Astrocyte (in vitro differentiated cells and primary cell): ENCODE measurements around the gene RIPOR2. TPM values are rescaled to one million over a fixed set of nuclear protein-coding genes. Genes with fewer than 3 reads are reported as not detected.

ENCODE experiments used
- DNase-seq: peaks from one replicate; pipeline ENCODE4 v3.0.0-alpha.2; 2010; ENCODE audit warnings: low read depth
- FAIRE-seq: peaks from 2 replicates; lab custom pipeline; 2011; peaks lifted over from hg19 to GRCh38; lab: Jason Lieb, UNC
- H2AFZ ChIP-seq: 2 replicates; pipeline ENCODE4 v1.6.0; 2012; ENCODE audit warnings: low read depth, low read length, inconsistent platforms
- H3K27ac ChIP-seq: 2 replicates; pipeline ENCODE4 v1.5.1; 2011; ENCODE audit warnings: low read depth, low read length, inconsistent platforms
- H3K27me3 ChIP-seq: 2 replicates; pipeline ENCODE4 v1.6.0; 2011; ENCODE audit warnings: low read length, inconsistent platforms; ENCODE audit not compliant: insufficient read depth
- H3K36me3 ChIP-seq: 2 replicates; pipeline ENCODE4 v1.5.1; 2011; ENCODE audit warnings: low read length, inconsistent platforms; ENCODE audit not compliant: insufficient read depth
- H3K4me1 ChIP-seq: 2 replicates; pipeline ENCODE4 v1.5.1; 2011; ENCODE audit warnings: low read length, inconsistent platforms; ENCODE audit not compliant: insufficient read depth
- H3K4me2 ChIP-seq: 2 replicates; pipeline ENCODE4 v1.6.0; 2012; ENCODE audit warnings: low read length, inconsistent platforms
- H3K4me3 ChIP-seq: 2 replicates; pipeline ENCODE4 v1.5.1; 2011; ENCODE audit warnings: low read depth, mild to moderate bottlenecking, low read length, inconsistent platforms; ENCODE audit not compliant: insufficient read depth
- H3K79me2 ChIP-seq: 2 replicates; pipeline ENCODE4 v1.6.0; 2012; ENCODE audit warnings: mild to moderate bottlenecking, low read length, inconsistent platforms; ENCODE audit not compliant: insufficient read depth
- H3K9ac ChIP-seq: 2 replicates; pipeline ENCODE4 v1.6.0; 2012; ENCODE audit warnings: mild to moderate bottlenecking, low read length, inconsistent platforms
- H3K9me3 ChIP-seq: 2 replicates; pipeline ENCODE4 v1.5.1; 2012; ENCODE audit warnings: low read depth, mild to moderate bottlenecking, low read length, inconsistent platforms; ENCODE audit not compliant: insufficient read depth
- H4K20me1 ChIP-seq: 2 replicates; pipeline ENCODE4 v1.6.0; 2012; ENCODE audit warnings: low read length, inconsistent platforms; ENCODE audit not compliant: insufficient read depth
- H3K27ac Mint-ChIP-seq: one replicate; pipeline ENCODE4 v1.8.0; 2021; ENCODE audit warnings: mild to moderate bottlenecking, mixed read lengths; ENCODE audit not compliant: unreplicated experiment
- H3K27me3 Mint-ChIP-seq: one replicate; pipeline ENCODE4 v1.8.0; 2021; ENCODE audit warnings: low read depth, mixed read lengths; ENCODE audit not compliant: unreplicated experiment
- H3K36me3 Mint-ChIP-seq: one replicate; pipeline ENCODE4 v1.8.0; 2021; ENCODE audit warnings: low read depth, mixed read lengths; ENCODE audit not compliant: unreplicated experiment
- H3K4me1 Mint-ChIP-seq: one replicate; pipeline ENCODE4 v1.8.0; 2021; ENCODE audit warnings: low read depth, mixed read lengths; ENCODE audit not compliant: unreplicated experiment
- H3K4me3 Mint-ChIP-seq: one replicate; pipeline ENCODE4 v1.8.0; 2021; ENCODE audit warnings: mild to moderate bottlenecking, moderate library complexity, mixed read lengths; ENCODE audit not compliant: unreplicated experiment
- H3K9me3 Mint-ChIP-seq: one replicate; pipeline ENCODE4 v1.8.0; 2021; ENCODE audit warnings: mild to moderate bottlenecking, mixed read lengths; ENCODE audit not compliant: unreplicated experiment
- CTCF ChIP-seq: IDR thresholded peaks from 2 replicates; pipeline ENCODE4 v1.5.1; 2011; ENCODE audit warnings: low read depth, mild to moderate bottlenecking, inconsistent platforms, low read length, moderate library complexity; ENCODE audit not compliant: insufficient read depth
- EZH2 ChIP-seq: IDR thresholded peaks from 2 replicates; pipeline ENCODE4 v1.6.1; 2012; ENCODE audit warnings: mild to moderate bottlenecking, low read length, inconsistent platforms; ENCODE audit not compliant: insufficient read depth
- total RNA-seq: library from RNA; stranded (reverse); gene quantifications from 2 replicates; pipeline ENCODE4 v1.2.1, GENCODE V29; 2021

The RIPOR2 gene
- total RNA-seq, 1 donor from 2014 or later: 0.95 TPM

- Mint-ChIP-seq H3K36me3 (no peaks in the 10 kb centered on the region), H3K27ac (no peak overlapping the region), H3K4me1 (peaks cover 3% of the 10 kb centered on the region), H3K27me3 (no peaks in the 10 kb centered on the region), H3K4me3 (no peak overlapping the region), H3K9me3 (peaks cover 9% of the 10 kb centered on the region)
- Histone ChIP-seq H3K4me2 (no peak overlapping the region), H3K4me1 (no peaks in the 10 kb centered on the region), H3K27ac (no peak overlapping the region), H2AFZ (no peak overlapping the region), H3K27me3 (no peaks in the 10 kb centered on the region), H3K36me3 (no peaks in the 10 kb centered on the region), H3K4me3 (no peak overlapping the region), H3K9ac (no peak overlapping the region), H3K79me2 (no peaks in the 10 kb centered on the region), H3K9me3 (no peaks in the 10 kb centered on the region), H4K20me1 (no peaks in the 10 kb centered on the region)
- no peak for DNase-seq
- TF ChIP-seq EZH2 (no peak), CTCF (no peak)
- FAIRE-seq: no peak
Measured at GRCh38 chr6:24940311-24940917, 4.7 kb upstream of the RIPOR2 start.

- Histone ChIP-seq H4K20me1 (no peaks in the 10 kb centered on the region), H3K4me3 (no peak overlapping the region), H3K36me3 (no peaks in the 10 kb centered on the region), H2AFZ (no peak overlapping the region), H3K27ac (no peak overlapping the region), H3K4me1 (peaks cover under 1% of the 10 kb centered on the region), H3K27me3 (no peaks in the 10 kb centered on the region), H3K79me2 (no peaks in the 10 kb centered on the region), H3K9me3 (no peaks in the 10 kb centered on the region), H3K9ac (no peak overlapping the region), H3K4me2 (no peak overlapping the region)
- H3K4me3 Mint-ChIP-seq: no peak overlapping the region
- H3K36me3 Mint-ChIP-seq: no peaks in the 10 kb centered on the region
- H3K27ac Mint-ChIP-seq: no peak overlapping the region
- no peak for DNase-seq
- no peak for FAIRE-seq
- H3K4me1 Mint-ChIP-seq: peaks cover 11% of the 10 kb centered on the region
- no peaks in the 10 kb centered on the region for H3K9me3 Mint-ChIP-seq
- TF ChIP-seq EZH2 (no peak), CTCF (no peak)
- no peaks in the 10 kb centered on the region for H3K27me3 Mint-ChIP-seq
Measured at GRCh38 chr6:24936641-24937317, 1.0 kb upstream of the RIPOR2 start.

GRCh38 chr6:24933868-24934401, 1.8 kb downstream of the RIPOR2 start:
- TF ChIP-seq EZH2 (no peak), CTCF (peak; percentile 34)
- Histone ChIP-seq H3K27ac (no peak overlapping the region), H3K9me3 (no peaks in the 10 kb centered on the region), H4K20me1 (no peaks in the 10 kb centered on the region), H3K36me3 (no peaks in the 10 kb centered on the region), H3K79me2 (no peaks in the 10 kb centered on the region), H3K27me3 (no peaks in the 10 kb centered on the region), H3K9ac (no peak overlapping the region), H3K4me1 (peaks cover 19% of the 10 kb centered on the region), H2AFZ (no peak overlapping the region), H3K4me2 (no peak overlapping the region), H3K4me3 (no peak overlapping the region)
- H3K4me3 Mint-ChIP-seq: no peak overlapping the region
- H3K4me1 Mint-ChIP-seq: peaks cover 32% of the 10 kb centered on the region
- H3K27me3 Mint-ChIP-seq: no peaks in the 10 kb centered on the region
- no peak for FAIRE-seq
- H3K9me3 Mint-ChIP-seq: no peaks in the 10 kb centered on the region
- H3K36me3 Mint-ChIP-seq: no peaks in the 10 kb centered on the region
- DNase-seq: no peak
- H3K27ac Mint-ChIP-seq: no peak overlapping the region
